A549 (cell line): ENCODE measurements around the gene CHD6.

ENCODE experiments used
- CHD2 ChIP-seq: fragments of 150-350 bp; IDR thresholded peaks from 2 replicates; pipeline ENCODE4 v1.6.1; 2014; ENCODE audit warnings: low read length; ENCODE audit not compliant: partially characterized antibody
- JUNB ChIP-seq: fragments of >200 bp; sonication (Bioruptor Twin); formaldehyde crosslinking; IDR thresholded peaks from 2 replicates; pipeline ENCODE4 v1.6.1; 2016
- NFE2L2 ChIP-seq: fragments of 150-350 bp; conservative IDR thresholded peaks from 2 replicates; pipeline ENCODE4 v1.6.1; 2014; ENCODE audit warnings: low read length
- PHF8 ChIP-seq: fragments of 200-600 bp; sonication (generic); IDR thresholded peaks from 2 replicates; pipeline ENCODE4 v1.6.1; 2016; ENCODE audit warnings: low read depth, mild to moderate bottlenecking, antibody characterized with exemption, moderate library complexity, borderline replicate concordance
- POLR2A ChIP-seq: IDR thresholded peaks from 2 replicates; pipeline ENCODE4 v1.6.1; 2012; ENCODE audit warnings: mild to moderate bottlenecking, low read length
- TF ChIP-seq, protein P1 (sequence below): fragments of >200 bp; sonication (Bioruptor Twin); formaldehyde crosslinking; IDR thresholded peaks from 3 replicates; pipeline ENCODE4 v1.5.1; 2016

GRCh38 chr20:41394081-41394480 is 224.1 kb downstream of the CHD6 start:
- TF ChIP-seq CHD2 (no peak), JUNB (no peak), POLR2A (no peak), PHF8 (no peak), NFE2L2 (no peak)
- TF ChIP-seq, protein P1, sequence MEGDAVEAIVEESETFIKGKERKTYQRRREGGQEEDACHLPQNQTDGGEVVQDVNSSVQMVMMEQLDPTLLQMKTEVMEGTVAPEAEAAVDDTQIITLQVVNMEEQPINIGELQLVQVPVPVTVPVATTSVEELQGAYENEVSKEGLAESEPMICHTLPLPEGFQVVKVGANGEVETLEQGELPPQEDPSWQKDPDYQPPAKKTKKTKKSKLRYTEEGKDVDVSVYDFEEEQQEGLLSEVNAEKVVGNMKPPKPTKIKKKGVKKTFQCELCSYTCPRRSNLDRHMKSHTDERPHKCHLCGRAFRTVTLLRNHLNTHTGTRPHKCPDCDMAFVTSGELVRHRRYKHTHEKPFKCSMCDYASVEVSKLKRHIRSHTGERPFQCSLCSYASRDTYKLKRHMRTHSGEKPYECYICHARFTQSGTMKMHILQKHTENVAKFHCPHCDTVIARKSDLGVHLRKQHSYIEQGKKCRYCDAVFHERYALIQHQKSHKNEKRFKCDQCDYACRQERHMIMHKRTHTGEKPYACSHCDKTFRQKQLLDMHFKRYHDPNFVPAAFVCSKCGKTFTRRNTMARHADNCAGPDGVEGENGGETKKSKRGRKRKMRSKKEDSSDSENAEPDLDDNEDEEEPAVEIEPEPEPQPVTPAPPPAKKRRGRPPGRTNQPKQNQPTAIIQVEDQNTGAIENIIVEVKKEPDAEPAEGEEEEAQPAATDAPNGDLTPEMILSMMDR: no peak
